Adrenal gland (tissue), 5 donors: ENCODE measurements around the gene ZNF438.

Experiments
- CTCF ChIP-seq, 6 experiments: fragments of 450-650 bp in 4 of 6; fragments of 200-600 bp in 2 of 6; sonication (generic) in 1 of 6; IDR thresholded peaks; 1 replicate in 5 of 6; 2 replicates in 1 of 6; pipeline versions ENCODE4 v1.5.1 to v1.8.0; 2016 to 2021; ENCODE audit warnings: antibody characterized with exemption in 6 of 6, mild to moderate bottlenecking in 2 of 6, moderate library complexity in 1 of 6
- POLR2A ChIP-seq, 2 donors: fragments of 450-650 bp; IDR thresholded peaks; one replicate each; pipeline ENCODE4 v1.6.1; 2017; ENCODE audit warnings: antibody characterized with exemption in 2 of 2, mild to moderate bottlenecking in 2 of 2, moderate library complexity in 1 of 2
- donor health status: DM: no; HTN: no; CAD: no.

GRCh38 chr10:30862486-30862885 lies 169.2 kb downstream of the ZNF438 start:
- TF ChIP-seq CTCF (IDR thresholded peaks at IDR 0.05) (no peak), POLR2A (IDR thresholded peaks at IDR 0.05) (no peak)
